HL-60/S4 (cell line): Measurements from ENCODE around the gene MAN2C1.
"Not testable (repeated sequence)": the region's sequence is repeated elsewhere in the genome, so short reads cannot be mapped to it uniquely, and the experiment has no call there.

ENCODE experiments used
- in situ Hi-C: fragments of 300-500 bp; cut with MboI; formaldehyde crosslinking; loops from 2 replicates; pipeline ENCODE4 v1.14.3; 2022; ENCODE audit warnings: low sequenced_read_pairs

Gene MAN2C1

GRCh38 chr15:75347222-75348033 is 21.0 kb downstream of the MAN2C1 start:
- in situ Hi-C loops = no loop called here

GRCh38 chr15:75346796-75347221 is 21.6 kb downstream of the MAN2C1 start, which contains the start of gene NEIL1:
TSS of gene NEIL1 (plus strand) at chr15:75347039. CDS start at chr15:75348906, 1,867 bp downstream.
- in situ Hi-C loops = no loop called here

GRCh38 chr15:75343953-75344352 is 24.5 kb downstream of the MAN2C1 start:
- in situ Hi-C loops = not testable (repeated sequence)

- in situ Hi-C loops = no loop called here
These were observed 26.2 kb downstream of the MAN2C1 start for GRCh38 chr15:75342221-75342620.

- in situ Hi-C loops = no loop called here
These were observed 28.7 kb downstream of the MAN2C1 start for GRCh38 chr15:75339531-75340240.

- in situ Hi-C loops = no loop called here
These were observed 29.7 kb downstream of the MAN2C1 start for GRCh38 chr15:75338661-75339240.

- in situ Hi-C loops = no loop called here
These were observed 32.6 kb downstream of the MAN2C1 start, which contains the start of gene COMMD4 for GRCh38 chr15:75335705-75336355. TSS of gene COMMD4 (plus strand) at chr15:75336063. CDS start at chr15:75336090, 27 bp downstream.

GRCh38 chr15:75335313-75335704 is 33.1 kb downstream of the MAN2C1 start:
- in situ Hi-C loops = no loop called here

GRCh38 chr15:75333654-75334419 is 34.6 kb downstream of the MAN2C1 start:
- in situ Hi-C loops = not testable (repeated sequence)

- in situ Hi-C loops = not testable (repeated sequence)
These were observed 36.3 kb downstream of the MAN2C1 start for GRCh38 chr15:75332093-75332492.

GRCh38 chr15:75329571-75329970 is 38.8 kb downstream of the MAN2C1 start:
- in situ Hi-C loops = no loop called here

GRCh38 chr15:75328493-75329314 is 39.7 kb downstream of the MAN2C1 start:
- in situ Hi-C loops = no loop called here

- in situ Hi-C loops = no loop called here
These were observed 40.9 kb downstream of the MAN2C1 start for GRCh38 chr15:75327491-75327890.

GRCh38 chr15:75327005-75327404 is 41.4 kb downstream of the MAN2C1 start:
- in situ Hi-C loops = no loop called here

GRCh38 chr15:75325922-75326321 is 42.5 kb downstream of the MAN2C1 start:
- in situ Hi-C loops = no loop called here

- in situ Hi-C loops = loop anchor here (25.0 kb wide), 1 partner anchor 1259 kb away; no protein-coding TSS in a partner anchor
These were observed 46.7 kb downstream of the MAN2C1 start for GRCh38 chr15:75321711-75322110.

- in situ Hi-C loops = loop anchor here (25.0 kb wide), 1 partner anchor 1257 kb away; no protein-coding TSS in a partner anchor
These were observed 49.0 kb downstream of the MAN2C1 start for GRCh38 chr15:75319231-75319897.

GRCh38 chr15:75314552-75315290 is 53.7 kb downstream of the MAN2C1 start:
- in situ Hi-C loops = loop anchor here (25.0 kb wide), 1 partner anchor 1252 kb away; no protein-coding TSS in a partner anchor
